Natural killer cell (primary cell): Measurements from ENCODE around the gene MBOAT7. TPM values are rescaled to one million over a fixed set of nuclear protein-coding genes. Genes with fewer than 3 reads are reported as not detected.
"Not testable (repeated sequence)": the region's sequence is repeated elsewhere in the genome, so short reads cannot be mapped to it uniquely, and the experiment has no call there.

Experiments
- ATAC-seq, 3 donors: fragments of 150-1000 bp in 2 of 3; fragments of 200-7000 bp in 1 of 3; cut with Tn5 transposase; 1 replicate in 1 of 3; 2 replicates in 2 of 3; pipeline ENCODE4 v1.10.0; 2021; ENCODE audit warnings: mild to moderate bottlenecking in 2 of 3, moderate library complexity in 2 of 3
- DNase-seq, 2 donors: peaks; one replicate each; pipeline versions ENCODE4 v3.0.0 to v3.0.0-alpha.2; 2013 to 2021; ENCODE audit warnings: mixed read lengths in 1 of 2
- H3K27ac ChIP-seq: one replicate; pipeline ENCODE4 v1.5.1; 2013; ENCODE audit warnings: mild to moderate bottlenecking, low read length
- H3K27me3 ChIP-seq: one replicate; pipeline ENCODE4 v1.6.1; 2013; ENCODE audit warnings: low read length; ENCODE audit not compliant: control insufficient read depth, insufficient read depth
- H3K36me3 ChIP-seq: one replicate; pipeline ENCODE4 v1.6.1; 2013; ENCODE audit warnings: low read length; ENCODE audit not compliant: control insufficient read depth, insufficient read depth
- H3K4me1 ChIP-seq: one replicate; pipeline ENCODE4 v1.6.1; 2013; ENCODE audit warnings: low read length; ENCODE audit not compliant: control insufficient read depth, insufficient read depth
- H3K4me3 ChIP-seq: one replicate; pipeline ENCODE4 v1.5.1; 2013; ENCODE audit warnings: low read length
- H3K9me3 ChIP-seq: one replicate; pipeline ENCODE4 v1.6.1; 2013; ENCODE audit warnings: low read length; ENCODE audit not compliant: control insufficient read depth, insufficient read depth
- H3K27ac Mint-ChIP-seq, 2 donors: one replicate each; pipeline ENCODE4 v1.8.0; 2022; ENCODE audit warnings: mild to moderate bottlenecking in 2 of 2, mixed read lengths in 2 of 2, moderate library complexity in 1 of 2
- H3K27me3 Mint-ChIP-seq, 2 donors: one replicate each; pipeline ENCODE4 v1.8.0; 2022; ENCODE audit warnings: low read depth in 2 of 2, mixed read lengths in 2 of 2
- H3K36me3 Mint-ChIP-seq: one replicate; pipeline ENCODE4 v1.8.0; 2022; ENCODE audit warnings: mixed read lengths
- H3K4me1 Mint-ChIP-seq, 2 donors: one replicate each; pipeline ENCODE4 v1.8.0; 2022; ENCODE audit warnings: mixed read lengths in 2 of 2
- H3K4me3 Mint-ChIP-seq: one replicate; pipeline ENCODE4 v1.8.0; 2022; ENCODE audit warnings: mild to moderate bottlenecking, moderate library complexity, mixed read lengths
- H3K9me3 Mint-ChIP-seq, 2 donors: one replicate each; pipeline ENCODE4 v1.8.0; 2022; ENCODE audit warnings: mixed read lengths in 2 of 2
- CTCF ChIP-seq: fragments of 200-600 bp; IDR thresholded peaks from one replicate; pipeline ENCODE4 v1.8.0; 2022; ENCODE audit warnings: antibody characterized with exemption
- WGBS: methylation state at CpG from one replicate; pipeline ENCODE4 v1.1.7; 2013; ENCODE audit warnings: missing lambda C conversion rate; ENCODE audit not compliant: insufficient coverage; 5-methylcytosine and 5-hydroxymethylcytosine counted together
- intact Hi-C: fragments of 100-400 bp; cut with micrococcal nuclease; formaldehyde crosslinking; loops from one replicate; pipeline ENCODE4 v1.14.2; 2022
- total RNA-seq, 4 donors: library from RNA; stranded (reverse); fragments of 120-200 nt in 1 of 4; gene quantifications; one replicate each; pipeline versions ENCODE4 v1.2.3 to v1.2.4, GENCODE V29; 2013 to 2022

Gene MBOAT7
- total RNA-seq, 3 donors from 2014 or later (not counting 1 experiment from before 2014, with no cell fraction given) = 24.1 to 53.9 (median 31.2) TPM

GRCh38 chr19:54172471-54173358 lies 16.7 kb downstream of the MBOAT7 start, which contains the start of gene TMC4:
TSS of gene TMC4 (minus strand) at chr19:54173160. CDS start at chr19:54173117, 43 bp downstream.
- Histone ChIP-seq H3K27ac (no peak within 1 kb of the TSS), H3K36me3 (no peaks in the 10 kb centered on the region), H3K4me3 (no peak within 1 kb of the TSS), H3K9me3 (no peaks in the 10 kb centered on the region), H3K27me3 (no peaks in the 10 kb centered on the region), H3K4me1 (peaks cover 16% of the 10 kb centered on the region)
- Mint-ChIP-seq H3K27me3 (peaks cover 0 to 4% of the 10 kb centered on the region in 2 donors), H3K4me1 (peaks cover 0 to 11% of the 10 kb centered on the region in 2 donors), H3K27ac (no peak within 1 kb of the TSS), H3K36me3 (no peaks in the 10 kb centered on the region), H3K9me3 (no peaks in the 10 kb centered on the region), H3K4me3 (no peak within 1 kb of the TSS)
- 32% methylated on average over 13 of the region's 13 CpGs for WGBS
- TF ChIP-seq CTCF = no peak
- ATAC-seq = no peak
- intact Hi-C loops = no loop called here
- no peak for DNase-seq

- DNase-seq, H3K27me3 ChIP-seq, intact Hi-C loops, H3K4me3 ChIP-seq, H3K27me3 Mint-ChIP-seq, H3K27ac Mint-ChIP-seq, H3K9me3 ChIP-seq, ATAC-seq, H3K36me3 ChIP-seq, H3K36me3 Mint-ChIP-seq, H3K4me3 Mint-ChIP-seq, H3K27ac ChIP-seq, H3K9me3 Mint-ChIP-seq: not testable (repeated sequence)
- H3K4me1 ChIP-seq = peaks cover 16% of the 10 kb centered on the region
- 79% methylated on average over 17 of the region's 23 CpGs for WGBS
- peaks cover 0 to 11% of the 10 kb centered on the region in 2 donors for H3K4me1 Mint-ChIP-seq
Measured at GRCh38 chr19:54171736-54172431, 17.5 kb downstream of the MBOAT7 start.

- peaks cover 10 to 26% of the 10 kb centered on the region in 2 donors for H3K4me1 Mint-ChIP-seq
- ATAC-seq = no peak
- Histone ChIP-seq H3K27ac (no peak overlapping the region), H3K27me3 (no peaks in the 10 kb centered on the region), H3K4me1 (peaks cover 27% of the 10 kb centered on the region), H3K36me3 (no peaks in the 10 kb centered on the region), H3K9me3 (no peaks in the 10 kb centered on the region), H3K4me3 (no peak overlapping the region)
- no peaks in the 10 kb centered on the region for H3K36me3 Mint-ChIP-seq
- no peaks in the 10 kb centered on the region for H3K9me3 Mint-ChIP-seq
- H3K4me3 Mint-ChIP-seq = no peak overlapping the region
- intact Hi-C loops = no loop called here
- no peak overlapping the region for H3K27ac Mint-ChIP-seq
- peaks cover 0 to 4% of the 10 kb centered on the region in 2 donors for H3K27me3 Mint-ChIP-seq
- no peak for DNase-seq
- TF ChIP-seq CTCF = no peak
- WGBS = 92% methylated on average over 21 of the region's 21 CpGs
Measured at GRCh38 chr19:54169149-54169740, 20.1 kb downstream of the MBOAT7 start.
